ENCODE results near the gene LRP1B.

GRCh38 chr2:140947236-140947635 is 1183.6 kb downstream of the LRP1B start:
- TF ChIP-seq POLR2A (IDR thresholded peaks at IDR 0.05) (no peak), EP300 (IDR thresholded peaks at IDR 0.05) (no peak)
- TF ChIP-seq, protein P1, sequence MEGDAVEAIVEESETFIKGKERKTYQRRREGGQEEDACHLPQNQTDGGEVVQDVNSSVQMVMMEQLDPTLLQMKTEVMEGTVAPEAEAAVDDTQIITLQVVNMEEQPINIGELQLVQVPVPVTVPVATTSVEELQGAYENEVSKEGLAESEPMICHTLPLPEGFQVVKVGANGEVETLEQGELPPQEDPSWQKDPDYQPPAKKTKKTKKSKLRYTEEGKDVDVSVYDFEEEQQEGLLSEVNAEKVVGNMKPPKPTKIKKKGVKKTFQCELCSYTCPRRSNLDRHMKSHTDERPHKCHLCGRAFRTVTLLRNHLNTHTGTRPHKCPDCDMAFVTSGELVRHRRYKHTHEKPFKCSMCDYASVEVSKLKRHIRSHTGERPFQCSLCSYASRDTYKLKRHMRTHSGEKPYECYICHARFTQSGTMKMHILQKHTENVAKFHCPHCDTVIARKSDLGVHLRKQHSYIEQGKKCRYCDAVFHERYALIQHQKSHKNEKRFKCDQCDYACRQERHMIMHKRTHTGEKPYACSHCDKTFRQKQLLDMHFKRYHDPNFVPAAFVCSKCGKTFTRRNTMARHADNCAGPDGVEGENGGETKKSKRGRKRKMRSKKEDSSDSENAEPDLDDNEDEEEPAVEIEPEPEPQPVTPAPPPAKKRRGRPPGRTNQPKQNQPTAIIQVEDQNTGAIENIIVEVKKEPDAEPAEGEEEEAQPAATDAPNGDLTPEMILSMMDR (IDR thresholded peaks at IDR 0.05) = no peak

Data from tibial nerve (tissue), 4 donors.